Heart left ventricle (tissue), 16 donors: ENCODE measurements around the gene P2RX3. TPM values are rescaled to one million over a fixed set of nuclear protein-coding genes. Genes with fewer than 3 reads are reported as not detected.

Source experiments
- ATAC-seq, 4 donors: fragments of 200-7000 bp; cut with Tn5 transposase; one replicate each; pipeline ENCODE4 v1.9.1; 2020 to 2022; ENCODE audit warnings: moderate library complexity in 4 of 4, mild to moderate bottlenecking in 3 of 4, moderate number of reproducible peaks in 1 of 4
- DNase-seq, 5 donors: peaks; one replicate each; pipeline ENCODE4 v3.0.0-alpha.2; 2020
- H3K27ac ChIP-seq, 12 donors: fragments of 200-600 bp; sonication (generic) in 4 of 12; one replicate each; pipeline versions ENCODE4 v1.5.0 to v1.8.0; 2016 to 2022; ENCODE audit warnings: mild to moderate bottlenecking in 2 of 12
- H3K27me3 ChIP-seq, 9 donors: fragments of 200-600 bp; sonication (generic) in 2 of 9; one replicate each; pipeline versions ENCODE4 v1.5.1 to v1.8.0; 2016 to 2022; ENCODE audit warnings: mild to moderate bottlenecking in 3 of 9
- H3K36me3 ChIP-seq, 9 donors: fragments of 200-600 bp; sonication (generic) in 2 of 9; one replicate each; pipeline versions ENCODE4 v1.5.0 to v1.8.0; 2018 to 2022; ENCODE audit warnings: mild to moderate bottlenecking in 2 of 9
- H3K4me1 ChIP-seq, 12 donors: fragments of 200-600 bp; sonication (generic) in 4 of 12; one replicate each; pipeline versions ENCODE4 v1.5.0 to v1.8.0; 2016 to 2022; ENCODE audit warnings: mild to moderate bottlenecking in 3 of 12
- H3K4me3 ChIP-seq, 12 donors: fragments of 200-600 bp; sonication (generic) in 4 of 12; one replicate each; pipeline versions ENCODE4 v1.5.0 to v1.8.0; 2017 to 2022; ENCODE audit warnings: mild to moderate bottlenecking in 9 of 12, moderate library complexity in 4 of 12
- H3K9me3 ChIP-seq, 12 donors: fragments of 200-600 bp; sonication (generic) in 4 of 12; one replicate each; pipeline versions ENCODE4 v1.5.0 to v1.8.0; 2016 to 2022; ENCODE audit warnings: mild to moderate bottlenecking in 1 of 12
- POLR2A ChIP-seq, 2 donors: fragments of 450-650 bp; IDR thresholded peaks; one replicate each; pipeline ENCODE4 v1.6.1; 2017; ENCODE audit warnings: antibody characterized with exemption in 2 of 2, mild to moderate bottlenecking in 2 of 2, moderate library complexity in 2 of 2
- WGBS, 4 donors: extraction: QIAGEN DNeasy Blood & Tissue Kit in 2 of 4; methylation state at CpG; one replicate each; pipeline versions ENCODE4 v1.1.5 to v1.1.7; 2013 to 2018; 5-methylcytosine and 5-hydroxymethylcytosine counted together
- intact Hi-C, 10 donors: fragments of 100-400 bp; cut with DNase I; formaldehyde crosslinking; loops; one replicate each; pipeline versions ENCODE4 v1.11.1 to v1.14.2; 2022
- polyA plus RNA-seq, 2 donors: library from polyadenylated mRNA; stranded (reverse); fragments of 200-250 nt; gene quantifications; one replicate each; pipeline ENCODE4 v1.2.3, GENCODE V29; 2013
- total RNA-seq, 9 donors: library from RNA; depleted of rRNA in 2 of 9; stranded (reverse); fragments of >200 nt in 2 of 9; fragmentation: NEBNext Ultra II Directional in 3 of 9; extraction: Animal tissue kit (Norgen Biotek cat#: 25700) in 3 of 9; gene quantifications; one replicate each; pipeline versions ENCODE4 v1.1.0 to v1.2.4, GENCODE V29; 2016 to 2023
- TF ChIP-seq, protein P1 (sequence below), 12 donors: fragments of 200-600 bp; sonication (generic) in 4 of 12; IDR thresholded peaks; one replicate each; pipeline versions ENCODE4 v1.5.0 to v1.8.0; 2018 to 2022; ENCODE audit warnings: antibody characterized with exemption in 12 of 12, mild to moderate bottlenecking in 5 of 12
- donor health status: ischemic (EF 13 %, LVEDD 7.1; RV severe dilation, severe dysfunction).
- donor health status: healthy with polysubstance abuse.
- donor health status: DM: no; HTN: yes; CAD: no.
- donor health status: DM: no; HTN: no; CAD: no.
- donor health status: ischemic (EF 25% LVEDD 6.9; RV normal size, moderate dysfunction).
- donor health status: ischemic (EF 25% LVEDD 5.7; RV mildly dilated, moderate dysfunction).
- donor health status: healthy.
- donor health status: DM: yes; HTN: yes; CAD: no.
- donor health status: ischemic (EF 35%, LVEDD 5.7; RV mildly dilated, moderate dysfunction).
- donor health status: nonischemic (EF 11% LVEDD 7.7; RV severe dilation, severe dysfunction).
- donor health status: DM: yes; HTN: yes; CAD: no.
- donor health status: PGD.
- donor health status: ischemic (EF 29% LVEDD 5.4; RV normal size, mild dysfunction).
- donor health status: nonischemic (EF 23%, LVEDD 6.1; RV moderate dilation, normal function).

Gene P2RX3
- total and polyA plus RNA-seq, 11 donors, result 0.35 to 7.1 (median 1.3) TPM

DNA sequence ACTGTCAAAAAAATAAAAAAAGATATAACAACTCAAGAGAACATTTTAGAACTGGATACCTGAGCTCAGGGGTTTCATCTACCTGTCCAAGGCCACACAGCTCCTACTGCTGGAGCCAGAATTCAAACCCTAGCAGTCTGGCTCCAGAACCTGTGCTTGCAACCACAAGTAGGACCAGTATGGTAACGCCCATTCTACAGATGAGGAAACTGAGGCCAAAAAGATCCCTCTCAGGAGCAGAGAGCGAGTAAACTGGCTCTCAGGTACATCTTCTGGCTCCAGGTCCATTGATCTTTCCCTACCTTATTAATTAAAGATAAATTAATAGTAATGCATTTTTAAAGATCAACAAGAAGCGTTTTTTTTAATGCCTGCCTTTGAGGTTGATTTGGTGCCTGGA is 19.2 kb downstream of the P2RX3 start:
- intact Hi-C loops, result loop anchor here in 1 of 10 donors (10.0 kb wide), 1 partner anchor 513 kb away; no protein-coding TSS in a partner anchor
- Histone ChIP-seq H3K4me1 (peaks cover 0 to 31% (median 16%) of the 10 kb centered on the region in 12 donors), H3K27me3 (no peaks in the 10 kb centered on the region), H3K9me3 (no peaks in the 10 kb centered on the region), H3K27ac (peak overlapping the region in 6 of 12 donors; percentile 8 to 60 (median 34)), H3K36me3 (no peaks in the 10 kb centered on the region), H3K4me3 (no peak overlapping the region)
- DNase-seq, result no peak
- no peak for ATAC-seq
- TF ChIP-seq POLR2A (IDR thresholded peaks at IDR 0.05), result no peak
- TF ChIP-seq, protein P1, sequence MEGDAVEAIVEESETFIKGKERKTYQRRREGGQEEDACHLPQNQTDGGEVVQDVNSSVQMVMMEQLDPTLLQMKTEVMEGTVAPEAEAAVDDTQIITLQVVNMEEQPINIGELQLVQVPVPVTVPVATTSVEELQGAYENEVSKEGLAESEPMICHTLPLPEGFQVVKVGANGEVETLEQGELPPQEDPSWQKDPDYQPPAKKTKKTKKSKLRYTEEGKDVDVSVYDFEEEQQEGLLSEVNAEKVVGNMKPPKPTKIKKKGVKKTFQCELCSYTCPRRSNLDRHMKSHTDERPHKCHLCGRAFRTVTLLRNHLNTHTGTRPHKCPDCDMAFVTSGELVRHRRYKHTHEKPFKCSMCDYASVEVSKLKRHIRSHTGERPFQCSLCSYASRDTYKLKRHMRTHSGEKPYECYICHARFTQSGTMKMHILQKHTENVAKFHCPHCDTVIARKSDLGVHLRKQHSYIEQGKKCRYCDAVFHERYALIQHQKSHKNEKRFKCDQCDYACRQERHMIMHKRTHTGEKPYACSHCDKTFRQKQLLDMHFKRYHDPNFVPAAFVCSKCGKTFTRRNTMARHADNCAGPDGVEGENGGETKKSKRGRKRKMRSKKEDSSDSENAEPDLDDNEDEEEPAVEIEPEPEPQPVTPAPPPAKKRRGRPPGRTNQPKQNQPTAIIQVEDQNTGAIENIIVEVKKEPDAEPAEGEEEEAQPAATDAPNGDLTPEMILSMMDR (IDR thresholded peaks at IDR 0.05), result no peak
- WGBS, 4 donors, result 86 to 89% (median 88%) methylated on average over 3 of the region's 3 CpGs

DNA sequence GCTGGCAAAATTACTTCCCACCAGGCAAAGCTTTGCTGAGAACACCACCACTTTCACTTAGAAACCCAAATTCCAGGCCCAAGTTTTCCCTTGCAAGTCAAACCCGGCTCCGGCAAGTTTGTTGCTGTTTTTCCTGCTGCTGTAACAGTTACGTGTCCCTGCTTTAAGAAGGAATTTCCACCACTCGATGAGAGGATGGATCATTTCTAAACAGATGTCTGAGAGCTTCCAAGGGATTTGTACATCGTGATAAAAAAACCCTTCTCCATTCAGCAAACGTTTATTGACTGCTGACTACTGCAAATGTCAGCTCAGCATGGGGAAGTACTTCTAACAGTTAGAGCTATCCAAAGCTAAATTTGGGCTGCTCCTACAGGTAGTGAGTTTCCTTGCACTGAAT is 19.7 kb downstream of the P2RX3 start:
- ATAC-seq, result no peak
- peak overlapping the region in 9 of 12 donors; percentile 3 to 60 (median 25) for H3K27ac ChIP-seq
- no peak for DNase-seq
- H3K36me3 ChIP-seq, result no peaks in the 10 kb centered on the region
- intact Hi-C loops, result loop anchor here in 1 of 10 donors (10.0 kb wide), 1 partner anchor 513 kb away; no protein-coding TSS in a partner anchor
- TF ChIP-seq, protein P1 (IDR thresholded peaks at IDR 0.05), result no peak
- no peak for TF ChIP-seq POLR2A (IDR thresholded peaks at IDR 0.05)
- H3K27me3 ChIP-seq, result no peaks in the 10 kb centered on the region
- WGBS, 4 donors, result 10 to 36% (median 31%) methylated on average over 6 of the region's 6 CpGs
- H3K4me3 ChIP-seq, result no peak overlapping the region
- peaks cover 0 to 31% (median 16%) of the 10 kb centered on the region in 12 donors for H3K4me1 ChIP-seq
- no peaks in the 10 kb centered on the region for H3K9me3 ChIP-seq

DNA sequence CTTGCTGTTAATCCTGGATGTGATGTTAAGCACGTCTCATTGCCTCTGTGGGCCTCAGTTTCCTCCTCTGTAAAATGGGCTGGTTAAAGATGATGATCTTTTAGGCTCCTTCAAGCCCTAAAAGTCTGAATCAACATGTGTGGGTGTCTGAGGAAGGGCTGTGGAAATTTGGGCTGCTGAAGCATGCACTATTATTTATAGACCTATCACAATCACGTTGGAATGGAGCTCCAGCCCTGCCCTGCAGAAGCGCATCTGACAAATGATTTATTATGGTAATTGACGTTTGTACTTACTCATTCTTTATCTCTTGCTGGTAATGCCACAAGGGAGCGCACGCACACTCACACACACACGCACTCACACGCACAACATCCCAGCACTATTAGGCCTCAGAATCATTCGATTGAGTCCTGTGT is 20.4 kb downstream of the P2RX3 start:
- Histone ChIP-seq H3K36me3 (no peaks in the 10 kb centered on the region), H3K27me3 (peaks cover 0 to 4% (median 0%) of the 10 kb centered on the region in 9 donors), H3K4me3 (no peak overlapping the region), H3K4me1 (peaks cover 0 to 31% (median 16%) of the 10 kb centered on the region in 12 donors), H3K27ac (peak overlapping the region in 4 of 12 donors; percentile 8 to 38 (median 20)), H3K9me3 (no peaks in the 10 kb centered on the region)
- ATAC-seq (peak; percentile 62 to 85 (median 81)), DNase-seq (peak in 1 of 5 donors; percentile 51)
- TF ChIP-seq POLR2A (IDR thresholded peaks at IDR 0.05), result no peak
- TF ChIP-seq, protein P1 (IDR thresholded peaks at IDR 0.05), result no peak
- WGBS, 4 donors, result 62 to 72% (median 71%) methylated on average over 9 of the region's 9 CpGs
- intact Hi-C loops, result loop anchor here in 1 of 10 donors (10.0 kb wide), 1 partner anchor 514 kb away; no protein-coding TSS in a partner anchor

DNA sequence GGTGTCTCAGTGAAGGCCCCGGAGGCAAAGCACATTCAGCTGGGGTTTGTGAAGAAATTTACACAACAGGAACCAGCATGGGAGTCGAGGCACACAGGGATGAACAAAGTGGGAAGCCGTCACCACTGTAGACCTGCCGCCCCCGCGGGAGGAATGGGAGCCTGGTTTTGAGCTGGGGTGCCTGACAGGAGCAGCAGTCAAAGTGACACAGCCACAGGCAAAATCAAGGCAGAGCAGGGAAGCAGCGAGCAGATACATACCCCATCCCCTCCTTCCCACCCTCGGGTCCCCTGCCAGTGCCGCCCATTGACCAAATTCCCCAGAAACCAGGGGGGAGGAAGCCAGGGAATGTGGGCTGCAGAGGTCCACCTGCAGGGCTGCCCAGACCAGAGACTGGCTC is 20.8 kb downstream of the P2RX3 start:
- Histone ChIP-seq H3K27ac (peak overlapping the region in 2 of 12 donors; percentile 38 to 39), H3K9me3 (no peaks in the 10 kb centered on the region), H3K36me3 (no peaks in the 10 kb centered on the region), H3K4me3 (no peak overlapping the region), H3K4me1 (peaks cover 0 to 31% (median 16%) of the 10 kb centered on the region in 12 donors), H3K27me3 (peaks cover 0 to 4% (median 0%) of the 10 kb centered on the region in 9 donors)
- ATAC-seq, result no peak
- no peak for DNase-seq
- 76 to 80% (median 77%) methylated on average over 7 to 9 of the region's 9 CpGs for WGBS, 4 donors
- TF ChIP-seq POLR2A (IDR thresholded peaks at IDR 0.05), result no peak
- TF ChIP-seq, protein P1 (IDR thresholded peaks at IDR 0.05), result no peak
- intact Hi-C loops, result loop anchor here in 1 of 10 donors (10.0 kb wide), 1 partner anchor 514 kb away; no protein-coding TSS in a partner anchor
